GM21825 (cell line): ENCODE results near the gene ACOX3.

Experiments used
- ATAC-seq: cut with Tn5 transposase; IDR thresholded peaks from one replicate; pipeline ENCODE4 v1.9.1; 2021; ENCODE audit warnings: mild to moderate bottlenecking, moderate library complexity; ENCODE audit not compliant: unreplicated experiment

Gene ACOX3

GRCh38 chr4:8468746-8469535, 28.4 kb upstream of the ACOX3 start:
- ATAC-seq = peak; percentile 55

- ATAC-seq = no peak
These were observed 26.5 kb upstream of the ACOX3 start for GRCh38 chr4:8467016-8467415.

DNA sequence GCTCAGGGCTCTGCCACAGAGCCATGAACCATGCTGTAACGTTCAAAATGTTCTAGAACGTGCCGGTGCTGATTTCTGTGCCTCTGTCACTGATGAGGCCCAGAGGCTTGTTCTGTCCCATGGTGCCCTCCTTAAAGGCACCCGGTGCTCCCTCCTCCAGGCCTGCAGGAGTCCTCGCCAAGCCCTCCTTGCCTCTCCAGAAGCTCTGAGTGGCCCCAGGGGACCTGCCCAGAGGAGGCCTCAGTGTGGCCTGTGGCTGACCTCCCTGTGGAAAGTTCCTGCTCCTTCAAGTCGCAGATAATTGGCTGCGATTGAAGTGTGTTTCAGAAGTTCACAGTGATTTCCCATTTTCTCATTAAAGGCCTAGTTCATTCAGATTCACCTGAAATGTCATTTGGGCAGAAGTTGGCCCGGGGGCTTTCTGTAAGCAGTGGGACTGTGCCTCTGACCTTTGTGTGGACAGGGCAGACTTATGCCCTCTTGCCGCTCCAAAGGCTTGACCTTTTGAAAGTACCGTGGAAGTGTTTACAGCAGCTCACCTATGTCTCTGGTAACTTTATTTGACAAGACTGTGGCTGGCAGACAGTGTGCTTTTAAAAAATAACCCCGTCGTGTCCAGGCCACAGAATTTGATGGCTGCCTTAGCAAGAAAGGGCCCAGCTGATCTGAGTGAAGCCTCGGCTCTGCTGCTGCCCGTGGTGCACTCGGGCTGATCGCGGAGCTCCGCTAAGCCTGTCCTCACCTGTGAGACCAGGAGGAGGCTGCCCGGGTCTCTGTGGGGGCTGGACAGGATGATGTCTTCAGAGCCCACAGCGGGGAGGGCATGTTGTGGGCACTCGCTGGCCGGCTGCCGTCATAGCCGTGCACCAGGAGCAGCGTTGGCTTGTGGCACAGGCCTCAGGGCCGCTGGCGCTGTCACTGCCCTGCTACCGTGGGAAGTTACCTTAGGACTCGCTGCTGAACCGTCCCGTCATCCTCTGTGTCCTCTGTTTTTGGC, 25.4 kb upstream of the ACOX3 start:
- no peak for ATAC-seq

DNA sequence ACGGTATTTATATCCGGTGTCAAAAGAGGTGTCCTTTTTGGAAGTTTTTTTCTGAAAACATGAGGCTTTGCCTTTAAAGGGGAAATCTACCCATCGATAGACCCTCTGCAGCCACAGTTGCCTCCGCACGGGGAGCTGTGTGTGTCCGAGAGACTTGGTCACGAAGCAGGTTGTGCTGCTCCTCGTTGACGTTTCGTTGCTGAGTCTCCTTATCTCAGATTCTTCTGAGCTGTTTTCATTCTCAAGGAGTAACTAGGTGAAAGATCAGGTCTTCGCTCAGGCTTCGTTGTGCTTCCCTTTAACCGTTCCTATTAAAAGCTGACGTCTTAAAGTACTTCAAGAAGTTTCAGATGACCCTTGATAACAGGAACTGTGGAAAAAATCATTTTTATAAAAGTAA, 23.9 kb upstream of the ACOX3 start:
- no peak for ATAC-seq

DNA sequence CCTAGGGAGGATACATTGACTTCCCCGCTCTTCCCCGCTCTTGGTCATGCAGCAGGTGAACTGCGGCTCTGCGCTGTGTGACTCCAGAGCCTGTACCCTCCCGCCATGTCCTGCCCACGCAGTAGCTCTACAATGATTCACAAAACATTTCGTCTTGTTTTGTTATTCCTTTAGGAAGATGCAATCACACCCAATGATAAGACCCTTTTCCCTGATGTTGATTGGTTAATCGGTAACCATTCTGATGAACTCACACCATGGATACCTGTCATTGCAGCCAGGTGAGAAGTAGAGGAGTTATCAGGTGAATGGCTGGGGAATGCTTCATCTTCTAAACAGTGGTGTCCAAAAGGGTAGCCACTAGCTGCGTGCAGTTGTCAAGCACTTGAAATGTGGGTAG, 23.3 kb upstream of the ACOX3 start:
- ATAC-seq = no peak

- ATAC-seq = no peak
These were observed 21.1 kb upstream of the ACOX3 start for GRCh38 chr4:8461616-8462015.

DNA sequence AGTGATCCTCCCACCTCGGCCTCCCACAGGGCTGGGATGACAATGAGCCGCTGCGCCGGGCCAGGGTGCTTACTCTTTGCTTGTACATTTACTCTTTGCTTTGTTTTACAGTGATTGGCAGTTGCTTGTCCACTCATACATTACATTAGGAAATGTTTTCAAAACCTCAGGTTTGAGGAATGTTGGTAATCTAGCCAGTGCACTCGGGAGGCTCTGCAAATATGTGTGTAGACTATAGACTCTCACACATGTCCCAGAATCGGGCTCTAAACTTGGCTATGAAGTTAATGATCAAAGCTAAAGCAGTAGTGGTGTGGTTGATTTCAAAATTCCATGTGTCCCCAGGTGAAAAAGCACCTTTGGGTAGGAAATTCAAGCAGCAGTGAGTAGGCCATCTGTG, 20.6 kb upstream of the ACOX3 start:
- no peak for ATAC-seq

GRCh38 chr4:8459867-8460445, 19.4 kb upstream of the ACOX3 start:
- no peak for ATAC-seq

DNA sequence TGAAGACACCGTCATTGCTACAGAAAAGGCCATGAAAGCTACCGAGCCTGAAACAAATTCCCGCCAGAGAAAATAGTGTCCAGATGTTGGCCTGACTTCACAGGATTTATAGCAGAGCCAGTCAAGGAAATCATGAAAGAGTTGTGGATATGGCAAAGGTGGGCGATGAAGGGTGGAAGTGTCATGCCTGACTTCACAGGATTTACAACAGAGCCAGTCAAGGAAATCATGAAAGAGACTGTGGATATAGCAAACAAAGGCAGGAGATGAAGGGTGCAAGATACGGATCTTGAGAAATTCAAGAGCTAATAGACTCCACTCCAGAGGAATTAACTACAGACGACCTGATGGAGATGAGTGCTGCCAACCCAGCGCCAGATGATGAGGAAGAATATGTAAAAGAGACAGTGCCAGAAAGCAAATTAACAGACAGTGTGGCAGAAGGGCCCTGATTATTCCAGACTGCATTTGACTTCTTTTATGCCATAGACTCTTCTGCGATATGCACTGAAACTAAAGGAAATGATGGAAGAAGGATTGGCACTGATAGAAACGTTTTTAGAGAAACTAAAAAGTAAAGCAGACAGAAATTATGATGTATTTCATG, 17.2 kb upstream of the ACOX3 start:
- ATAC-seq = no peak

- ATAC-seq = no peak
These were observed 13.4 kb upstream of the ACOX3 start for GRCh38 chr4:8453957-8454356.

GRCh38 chr4:8451440-8452182, 11.1 kb upstream of the ACOX3 start:
- ATAC-seq = no peak

- ATAC-seq = no peak
These were observed 5.6 kb upstream of the ACOX3 start for GRCh38 chr4:8446122-8446521.

- ATAC-seq = no peak
These were observed 3.3 kb upstream of the ACOX3 start for GRCh38 chr4:8443801-8444200.

GRCh38 chr4:8442596-8443358, 2.3 kb upstream of the ACOX3 start:
- ATAC-seq = no peak

DNA sequence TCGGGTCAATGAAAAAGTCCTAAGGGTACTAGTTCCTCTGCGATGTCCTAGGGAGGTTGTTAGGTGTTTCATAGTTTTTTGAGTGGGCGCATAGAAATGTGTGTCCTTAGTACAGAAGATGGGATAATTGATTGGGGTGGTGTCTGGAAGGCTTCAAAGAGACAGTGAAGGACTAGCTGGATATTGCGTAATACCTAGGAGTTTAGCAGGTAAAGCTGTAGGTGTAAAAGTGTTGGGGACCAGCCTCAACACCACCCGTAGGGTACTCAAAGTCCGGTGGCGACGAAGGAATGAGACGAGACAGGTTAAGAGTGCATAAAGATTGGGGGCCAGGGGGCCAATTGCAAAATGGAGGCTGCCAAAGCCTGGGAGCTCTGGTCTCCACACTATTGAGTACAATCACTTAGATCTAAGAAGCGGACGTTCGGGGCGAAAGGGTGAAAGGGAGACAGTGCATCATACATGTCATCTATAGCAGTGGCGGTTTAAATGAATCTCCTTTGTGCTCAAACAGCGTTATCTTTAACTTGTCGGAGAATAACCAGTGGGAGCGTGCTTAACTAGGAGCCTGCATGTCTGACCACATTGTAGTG, 1.1 kb upstream of the ACOX3 start:
- ATAC-seq = no peak

DNA sequence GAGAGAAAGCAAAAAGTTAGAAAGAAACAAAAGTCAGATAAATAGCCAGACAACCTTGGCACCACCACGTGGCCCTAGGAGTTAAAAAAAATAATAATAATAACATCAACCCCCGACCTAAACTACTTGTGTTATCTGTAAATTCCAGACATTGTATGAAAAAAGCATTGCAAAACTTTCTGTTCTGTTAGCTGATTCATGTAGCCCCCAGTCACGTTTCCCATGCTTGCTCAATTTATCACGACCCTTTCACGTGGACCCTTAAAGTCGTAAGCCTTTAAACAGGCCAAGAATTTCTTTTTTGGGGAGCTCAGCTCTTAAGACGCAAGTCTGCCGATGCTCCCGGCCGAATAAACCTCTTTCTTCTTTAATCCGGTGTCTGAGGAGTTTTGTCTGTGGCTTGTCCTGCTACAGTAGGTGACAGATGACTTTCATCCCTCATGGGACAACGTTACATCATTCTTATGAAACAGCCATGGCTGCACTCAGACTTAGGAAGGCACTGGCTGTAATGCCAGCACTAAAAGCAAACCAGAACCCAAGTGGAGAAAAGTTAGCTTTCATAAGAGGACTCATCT, 520 bp downstream of the ACOX3 start:
- ATAC-seq = peak; percentile 26

DNA sequence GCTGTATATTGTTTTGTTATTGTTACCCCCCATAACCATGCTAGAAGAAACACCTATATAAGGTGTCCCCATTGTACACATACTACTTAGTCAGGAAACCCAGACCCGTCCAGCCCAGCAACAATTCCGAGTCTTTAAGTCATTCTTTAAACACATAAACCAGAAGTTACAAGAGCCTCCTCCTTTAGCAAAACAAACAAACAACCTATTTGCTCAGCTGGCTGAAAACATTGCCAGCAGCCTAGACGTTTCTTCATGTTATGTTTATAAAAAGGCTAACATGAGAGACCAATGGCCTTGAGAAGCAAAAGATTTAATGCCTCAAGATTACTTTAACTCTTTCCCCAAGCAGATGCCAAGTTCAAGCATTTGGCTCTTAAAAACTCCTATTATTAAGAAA, 1.4 kb downstream of the ACOX3 start:
- ATAC-seq = no peak

- ATAC-seq = no peak
These were observed 1.8 kb downstream of the ACOX3 start for GRCh38 chr4:8438743-8439142.

DNA sequence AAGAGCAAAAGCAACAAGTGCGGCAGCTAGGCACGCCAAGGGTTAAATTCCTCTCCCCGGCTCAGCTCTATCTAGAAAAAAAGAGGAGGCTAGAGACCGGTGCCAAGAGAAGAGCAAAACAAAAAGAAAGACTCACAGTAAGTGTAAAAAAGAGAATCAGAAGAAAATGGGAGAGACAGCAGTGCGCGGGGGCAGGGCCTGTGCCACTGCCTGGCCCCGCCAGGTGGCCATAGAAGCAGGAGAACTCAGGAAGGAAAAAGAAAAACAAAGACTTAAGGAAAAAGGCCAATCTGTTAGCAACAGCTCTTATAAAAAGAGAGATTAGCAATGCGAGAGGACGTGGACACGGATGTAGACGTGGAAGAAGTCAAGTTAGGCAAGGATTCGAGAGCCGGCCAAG, 3.2 kb downstream of the ACOX3 start:
- no peak for ATAC-seq
